Testis (tissue), 2 donors: Measurements from ENCODE around the gene PTPRN2.

ENCODE experiments used
- CTCF ChIP-seq, 3 experiments: fragments of 450-650 bp in 2 of 3; fragments of 200-600 bp in 1 of 3; sonication (generic) in 1 of 3; IDR thresholded peaks; one replicate each; pipeline ENCODE4 v1.5.1; 2016 to 2019; ENCODE audit warnings: antibody characterized with exemption in 3 of 3, mild to moderate bottlenecking in 2 of 3, moderate library complexity in 1 of 3
- POLR2A ChIP-seq: fragments of 450-650 bp; IDR thresholded peaks from one replicate; pipeline ENCODE4 v1.6.1; 2017; ENCODE audit warnings: antibody characterized with exemption, mild to moderate bottlenecking, moderate library complexity

DNA sequence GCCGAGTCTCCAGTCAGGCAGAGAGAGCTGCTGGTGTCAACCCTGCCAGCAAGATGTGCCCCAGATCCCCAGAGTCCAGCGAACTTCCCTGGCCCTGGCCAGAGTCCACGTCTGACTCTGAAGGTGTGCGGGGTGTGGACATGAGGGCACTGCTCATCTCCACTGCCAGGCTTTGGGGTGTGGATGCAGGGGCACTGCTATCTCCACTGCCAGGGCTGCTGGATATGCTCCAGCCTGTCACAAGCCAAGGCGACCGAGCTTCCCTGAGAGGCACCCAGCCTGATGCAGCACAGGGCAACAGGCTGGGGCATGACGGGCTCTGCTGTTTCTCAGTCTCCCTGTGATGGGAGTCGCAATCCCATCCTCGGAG is 596.8 kb downstream of the PTPRN2 start:
- TF ChIP-seq CTCF (IDR thresholded peaks at IDR 0.05) (no peak), POLR2A (no peak)
